HCT116 (cell line): ENCODE measurements around the gene ATP6V0C. TPM values are rescaled to one million over a fixed set of nuclear protein-coding genes. Genes with fewer than 3 reads are reported as not detected.

Experiments used
- ATAC-seq: fragments of 200-7000 bp; cut with Tn5 transposase; 2 replicates; pipeline ENCODE4 v1.9.1; 2020; ENCODE audit warnings: mild to moderate bottlenecking, moderate library complexity
- BruUV-seq: library from RNA; stranded (reverse); fragments of 400-500 nt; replicated peaks from 2 replicates; lab custom pipeline; 2021; lab: Mats Ljungman, UMichigan
- CTCF ChIA-PET: fragments of 300-600 bp; sonication (Branson Sonifier 250); formaldehyde crosslinking; loops from one replicate; lab custom pipeline; 2021; ENCODE audit warnings: antibody characterized with exemption; lab: Charles Lee
- POLR2A ChIA-PET: fragments of 300-600, 350-600 bp; sonication (Branson Sonifier 250); formaldehyde crosslinking; loops from one replicate; lab custom pipeline; 2021; ENCODE audit warnings: antibody characterized with exemption; lab: Charles Lee
- RAD21 ChIA-PET, 2 experiments: fragments of 300-600 bp; sonication (Branson Sonifier 250); formaldehyde crosslinking; loops; one replicate each; lab custom pipeline; 2023; ENCODE audit warnings: low total read pairs in 2 of 2; ENCODE audit not compliant: uncharacterized antibody in 2 of 2, unreplicated experiment in 2 of 2, low non-redundant PET in 1 of 2; lab: Charles Lee
- DNase-seq: peaks from one replicate; pipeline ENCODE4 v3.0.0-alpha.2; 2010; ENCODE audit warnings: low read depth, low spot score
- H2AFZ ChIP-seq: fragments of 200-600 bp; shearing (Covaris generic), sonication (generic); 2 replicates; pipeline ENCODE4 v1.6.1; 2017; ENCODE audit warnings: low read depth, mixed run types, mixed read lengths, antibody characterized with exemption, low read length; ENCODE audit not compliant: poor library complexity, severe bottlenecking
- H3K27ac ChIP-seq: 2 replicates; pipeline ENCODE4 v1.5.1; 2012; ENCODE audit warnings: low read depth, low read length
- H3K27me3 ChIP-seq: fragments of 200-600 bp; sonication (generic); 2 replicates; pipeline ENCODE4 v1.6.1; 2016; ENCODE audit warnings: mixed run types, low read length, mixed read lengths; ENCODE audit not compliant: insufficient read depth
- H3K36me3 ChIP-seq, 2 experiments: fragments of 200-500 bp in 1 of 2; fragments of 200-600 bp in 1 of 2; sonication (Bioruptor generic) in 1 of 2; sonication (generic) in 1 of 2; 2 replicates each; pipeline versions ENCODE4 v1.5.1 to v1.6.1; 2014 to 2016; ENCODE audit warnings: low read length in 2 of 2, inconsistent platforms in 1 of 2, mixed read lengths in 1 of 2, mixed run types in 1 of 2; ENCODE audit not compliant: insufficient read depth in 2 of 2, control insufficient read depth in 1 of 2
- H3K4me1 ChIP-seq, 2 experiments: fragments of 200-600 bp in 1 of 2; sonication (generic) in 1 of 2; 2 replicates each; pipeline versions ENCODE4 v1.5.1 to v1.6.1; 2012 to 2017; ENCODE audit warnings: low read length in 2 of 2, inconsistent platforms in 1 of 2, mild to moderate bottlenecking in 1 of 2, mixed read lengths in 1 of 2, mixed run types in 1 of 2, moderate library complexity in 1 of 2; ENCODE audit not compliant: insufficient read depth in 2 of 2, control insufficient read depth in 1 of 2
- H3K4me2 ChIP-seq: fragments of 200-600 bp; sonication (generic); 2 replicates; pipeline ENCODE4 v1.6.1; 2017; ENCODE audit warnings: mixed run types, low read length, mixed read lengths
- H3K4me3 ChIP-seq, 2 experiments: fragments of 200-600 bp in 1 of 2; sonication (generic) in 1 of 2; replicated peaks in 1 of 2; 2 replicates each; pipeline ENCODE4 v1.5.1; 2011 to 2016; ENCODE audit warnings: low read length in 2 of 2, control low read depth in 1 of 2, low read depth in 1 of 2, mild to moderate bottlenecking in 1 of 2, mixed read lengths in 1 of 2, mixed run types in 1 of 2
- H3K79me2 ChIP-seq: fragments of 200-600 bp; sonication (generic); 2 replicates; pipeline ENCODE4 v1.6.1; 2017; ENCODE audit warnings: mild to moderate bottlenecking, mixed run types, low read length, moderate library complexity, mixed read lengths; ENCODE audit not compliant: insufficient read depth
- H3K9ac ChIP-seq: fragments of 200-600 bp; sonication (generic); 2 replicates; pipeline ENCODE4 v1.6.1; 2016; ENCODE audit warnings: low read length, mixed read lengths
- H3K9me2 ChIP-seq: fragments of 200-600 bp; sonication (generic), shearing (Covaris generic); 2 replicates; pipeline ENCODE4 v1.6.1; 2017; ENCODE audit warnings: mixed run types, mild to moderate bottlenecking, moderate library complexity; ENCODE audit not compliant: insufficient read depth
- H3K9me3 ChIP-seq, 2 experiments: fragments of 200-500 bp in 1 of 2; fragments of 200-600 bp in 1 of 2; sonication (Bioruptor generic) in 1 of 2; sonication (generic) in 1 of 2; 2 replicates each; pipeline ENCODE4 v1.6.1; 2014 to 2017; ENCODE audit warnings: low read length in 2 of 2, mixed read lengths in 2 of 2, inconsistent platforms in 1 of 2, low read depth in 1 of 2, mild to moderate bottlenecking in 1 of 2, mixed run types in 1 of 2, moderate library complexity in 1 of 2; ENCODE audit not compliant: control insufficient read depth in 1 of 2, insufficient read depth in 1 of 2
- H4K20me1 ChIP-seq: fragments of 200-600 bp; sonication (generic), shearing (Covaris generic); 2 replicates; pipeline ENCODE4 v1.6.1; 2017; ENCODE audit warnings: mixed run types, mild to moderate bottlenecking, moderate library complexity; ENCODE audit not compliant: insufficient read depth
- CBX3 ChIP-seq: IDR thresholded peaks from 2 replicates; pipeline ENCODE4 v1.6.1; 2012; ENCODE audit warnings: low read depth
- CEBPB ChIP-seq: IDR thresholded peaks from 2 replicates; pipeline ENCODE4 v1.6.1; 2012; ENCODE audit warnings: low read depth
- EGR1 ChIP-seq: IDR thresholded peaks from 2 replicates; pipeline ENCODE4 v1.6.1; 2012; ENCODE audit warnings: low read depth
- ELF1 ChIP-seq: IDR thresholded peaks from 2 replicates; pipeline ENCODE4 v1.6.1; 2012; ENCODE audit warnings: low read depth, borderline replicate concordance
- EZH2 ChIP-seq: fragments of 200-600 bp; sonication (generic); IDR thresholded peaks from 2 replicates; pipeline ENCODE4 v1.6.1; 2017; ENCODE audit warnings: antibody characterized with exemption, mixed run types
- EZH2phosphoT487 ChIP-seq: fragments of 200-600 bp; IDR thresholded peaks from 2 replicates; pipeline ENCODE4 v1.6.1; 2018; ENCODE audit warnings: antibody characterized with exemption, borderline replicate concordance
- FOSL1 ChIP-seq: IDR thresholded peaks from 2 replicates; pipeline ENCODE4 v1.6.1; 2012; ENCODE audit warnings: low read depth
- JUND ChIP-seq: IDR thresholded peaks from 2 replicates; pipeline ENCODE4 v1.6.1; 2012
- POLR2A ChIP-seq: IDR thresholded peaks from 2 replicates; pipeline ENCODE4 v1.7.0; 2011; ENCODE audit warnings: borderline replicate concordance; ENCODE audit not compliant: insufficient read depth, insufficient read length; ENCODE audit errors: extremely low read depth
- RAD21 ChIP-seq: IDR thresholded peaks from 2 replicates; pipeline ENCODE4 v1.6.1; 2012; ENCODE audit warnings: low read depth, mild to moderate bottlenecking
- SP1 ChIP-seq: IDR thresholded peaks from 2 replicates; pipeline ENCODE4 v1.6.1; 2012; ENCODE audit warnings: low read depth
- SRF ChIP-seq: IDR thresholded peaks from 2 replicates; pipeline ENCODE4 v1.6.1; 2012; ENCODE audit warnings: low read depth
- TCF7L2 ChIP-seq: IDR thresholded peaks from 2 replicates; pipeline ENCODE4 v1.7.0; 2011; ENCODE audit warnings: borderline replicate concordance, inconsistent platforms; ENCODE audit not compliant: insufficient read depth, insufficient read length; ENCODE audit errors: extremely low read depth
- YY1 ChIP-seq: IDR thresholded peaks from 2 replicates; pipeline ENCODE4 v1.6.1; 2011; ENCODE audit warnings: low read length, low read depth, moderate library complexity, mild to moderate bottlenecking; ENCODE audit not compliant: insufficient replicate concordance; ENCODE audit errors: extremely low read depth
- ZFX ChIP-seq: fragments of 450-650 bp; IDR thresholded peaks from 2 replicates; pipeline ENCODE4 v1.6.1; 2017
- ZNF274 ChIP-seq: fragments of 200-500 bp; sonication (Bioruptor generic); IDR thresholded peaks from 2 replicates; pipeline ENCODE4 v1.6.1; 2014; ENCODE audit warnings: mild to moderate bottlenecking, low read depth, low read length, inconsistent platforms
- intact Hi-C: fragments of 100-400 bp; cut with micrococcal nuclease; formaldehyde crosslinking; loops from 2 replicates; pipeline ENCODE4 v1.10.0; 2022
- total RNA-seq: library from RNA; stranded (reverse); gene quantifications from one replicate; pipeline ENCODE4 v1.2.1, GENCODE V29; 2021; ENCODE audit not compliant: unreplicated experiment
- TF ChIP-seq, protein P1 (sequence below): IDR thresholded peaks from 2 replicates; pipeline ENCODE4 v1.6.1; 2012; ENCODE audit warnings: low read depth
- TF ChIP-seq, protein P2 (sequence below): IDR thresholded peaks from 2 replicates; pipeline ENCODE4 v1.6.1; 2012
- TF ChIP-seq, protein P3 (sequence below): IDR thresholded peaks from 2 replicates; pipeline ENCODE4 v1.6.1; 2012

ATP6V0C gene
- total RNA-seq, 1 experiment from 2014 or later: 187 TPM

DNA sequence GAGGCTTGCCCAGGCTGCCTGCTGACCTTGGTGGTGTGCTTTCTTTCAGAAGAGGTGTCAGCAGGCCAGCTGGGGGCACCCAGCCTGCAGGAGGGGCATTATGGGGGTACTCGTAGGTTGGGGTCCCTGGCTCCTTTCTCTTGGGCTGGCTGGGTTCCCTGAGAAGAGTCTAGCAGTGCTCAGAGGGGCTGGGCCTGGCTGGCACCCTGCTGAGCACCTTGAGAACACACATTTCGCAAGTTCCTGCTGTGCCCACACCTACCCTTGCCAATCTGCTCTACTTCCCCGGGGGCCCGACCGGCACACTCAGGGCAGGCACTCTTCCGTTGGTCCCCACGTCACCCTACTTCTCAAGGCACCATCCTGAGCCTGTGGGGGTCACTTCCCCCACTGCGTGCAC lies 12.4 kb downstream of the ATP6V0C start:
- CTCF ChIA-PET: no interaction called here
- DNase-seq (no peak), ATAC-seq (no peak)
- no TSS peak for BruUV-seq
- H3K27me3 ChIP-seq: no peaks in the 10 kb centered on the region
- intact Hi-C loops: no loop called here
- peaks cover 29% of the 10 kb centered on the region for H3K79me2 ChIP-seq
- peaks cover 5 to 9% of the 10 kb centered on the region in 2 experiments for H3K4me1 ChIP-seq
- no peak overlapping the region for H3K27ac ChIP-seq
- no peak overlapping the region for H3K4me2 ChIP-seq
- no peak overlapping the region for H2AFZ ChIP-seq
- RAD21 ChIA-PET: no interaction called here
- POLR2A ChIA-PET: no interaction called here
- no peaks in the 10 kb centered on the region for H4K20me1 ChIP-seq
- H3K9me3 ChIP-seq: no peaks in the 10 kb centered on the region
- no peak overlapping the region for H3K9ac ChIP-seq
- H3K36me3 ChIP-seq: peaks cover 12 to 40% of the 10 kb centered on the region in 2 experiments; a peak in 3 of 4 replicates
- no peak for TF ChIP-seq CEBPB
- TF ChIP-seq RAD21: no peak
- TF ChIP-seq SP1: no peak
- TF ChIP-seq EGR1: no peak
- no peak for TF ChIP-seq JUND
- TF ChIP-seq ZFX: no peak
- no peak for TF ChIP-seq CBX3
- no peak overlapping the region for H3K4me3 ChIP-seq
- no peaks in the 10 kb centered on the region for H3K9me2 ChIP-seq

DNA sequence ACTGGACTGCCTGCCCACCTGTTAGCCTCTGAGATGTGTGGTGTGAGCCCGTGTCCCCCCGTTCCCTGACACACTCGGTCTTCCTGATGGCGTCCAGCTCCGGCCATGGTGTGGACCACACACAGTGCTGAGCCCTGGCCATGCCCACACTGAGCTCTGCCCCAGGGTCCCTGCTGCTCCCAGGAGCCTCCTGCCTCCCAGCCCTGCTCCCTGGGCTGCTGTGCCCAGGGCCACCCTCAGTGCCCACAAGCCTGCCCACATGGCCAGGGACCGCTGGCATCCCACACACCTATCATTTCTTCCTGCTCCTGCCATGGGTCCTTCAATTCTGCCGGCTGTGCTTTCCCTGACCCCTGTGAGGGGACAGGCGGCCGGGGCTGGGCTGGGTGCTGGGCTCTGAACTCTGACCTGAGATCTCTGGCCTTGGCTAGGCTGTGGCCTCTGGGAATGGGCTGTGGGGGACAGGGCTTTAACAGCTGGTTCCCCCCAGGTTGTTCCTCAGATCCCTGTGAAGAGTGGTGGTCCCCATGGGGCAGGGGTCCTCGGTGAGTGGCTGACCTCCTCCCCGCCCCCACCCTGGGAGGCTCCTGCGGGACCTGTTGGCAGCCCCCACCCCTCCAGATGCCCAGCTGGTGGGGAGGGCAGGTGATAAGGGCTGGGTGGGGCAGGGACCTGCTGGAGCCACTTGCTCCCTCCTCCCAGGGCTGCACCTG lies 13.5 kb downstream of the ATP6V0C start:
- POLR2A ChIA-PET: no interaction called here
- TF ChIP-seq ELF1 (no peak), CBX3 (no peak), SRF (no peak), TCF7L2 (no peak), EZH2 (no peak), JUND (no peak), POLR2A (no peak), EZH2phosphoT487 (no peak), SP1 (no peak), EGR1 (no peak), ZNF274 (no peak), FOSL1 (no peak), YY1 (no peak)
- TF ChIP-seq, protein P1, sequence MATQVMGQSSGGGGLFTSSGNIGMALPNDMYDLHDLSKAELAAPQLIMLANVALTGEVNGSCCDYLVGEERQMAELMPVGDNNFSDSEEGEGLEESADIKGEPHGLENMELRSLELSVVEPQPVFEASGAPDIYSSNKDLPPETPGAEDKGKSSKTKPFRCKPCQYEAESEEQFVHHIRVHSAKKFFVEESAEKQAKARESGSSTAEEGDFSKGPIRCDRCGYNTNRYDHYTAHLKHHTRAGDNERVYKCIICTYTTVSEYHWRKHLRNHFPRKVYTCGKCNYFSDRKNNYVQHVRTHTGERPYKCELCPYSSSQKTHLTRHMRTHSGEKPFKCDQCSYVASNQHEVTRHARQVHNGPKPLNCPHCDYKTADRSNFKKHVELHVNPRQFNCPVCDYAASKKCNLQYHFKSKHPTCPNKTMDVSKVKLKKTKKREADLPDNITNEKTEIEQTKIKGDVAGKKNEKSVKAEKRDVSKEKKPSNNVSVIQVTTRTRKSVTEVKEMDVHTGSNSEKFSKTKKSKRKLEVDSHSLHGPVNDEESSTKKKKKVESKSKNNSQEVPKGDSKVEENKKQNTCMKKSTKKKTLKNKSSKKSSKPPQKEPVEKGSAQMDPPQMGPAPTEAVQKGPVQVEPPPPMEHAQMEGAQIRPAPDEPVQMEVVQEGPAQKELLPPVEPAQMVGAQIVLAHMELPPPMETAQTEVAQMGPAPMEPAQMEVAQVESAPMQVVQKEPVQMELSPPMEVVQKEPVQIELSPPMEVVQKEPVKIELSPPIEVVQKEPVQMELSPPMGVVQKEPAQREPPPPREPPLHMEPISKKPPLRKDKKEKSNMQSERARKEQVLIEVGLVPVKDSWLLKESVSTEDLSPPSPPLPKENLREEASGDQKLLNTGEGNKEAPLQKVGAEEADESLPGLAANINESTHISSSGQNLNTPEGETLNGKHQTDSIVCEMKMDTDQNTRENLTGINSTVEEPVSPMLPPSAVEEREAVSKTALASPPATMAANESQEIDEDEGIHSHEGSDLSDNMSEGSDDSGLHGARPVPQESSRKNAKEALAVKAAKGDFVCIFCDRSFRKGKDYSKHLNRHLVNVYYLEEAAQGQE: no peak
- TF ChIP-seq, protein P2, sequence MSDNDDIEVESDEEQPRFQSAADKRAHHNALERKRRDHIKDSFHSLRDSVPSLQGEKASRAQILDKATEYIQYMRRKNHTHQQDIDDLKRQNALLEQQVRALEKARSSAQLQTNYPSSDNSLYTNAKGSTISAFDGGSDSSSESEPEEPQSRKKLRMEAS: no peak
- TF ChIP-seq, protein P3, sequence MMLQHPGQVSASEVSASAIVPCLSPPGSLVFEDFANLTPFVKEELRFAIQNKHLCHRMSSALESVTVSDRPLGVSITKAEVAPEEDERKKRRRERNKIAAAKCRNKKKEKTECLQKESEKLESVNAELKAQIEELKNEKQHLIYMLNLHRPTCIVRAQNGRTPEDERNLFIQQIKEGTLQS: no peak

More for the DNA sequence above, 13.5 kb downstream of the ATP6V0C start:
- intact Hi-C loops: no loop called here
- DNase-seq (no peak), ATAC-seq (no peak)
- H3K79me2 ChIP-seq: peaks cover 19% of the 10 kb centered on the region
- H2AFZ ChIP-seq: no peak overlapping the region
- H3K27me3 ChIP-seq: no peaks in the 10 kb centered on the region
- CTCF ChIA-PET: no interaction called here
- peaks cover 0 to 14% of the 10 kb centered on the region in 2 experiments; a peak in 2 of 4 replicates for H3K4me1 ChIP-seq
- no peak overlapping the region for H3K9ac ChIP-seq
- H3K27ac ChIP-seq: no peak overlapping the region
- RAD21 ChIA-PET: no interaction called here
- no TSS peak for BruUV-seq
- no peak overlapping the region for H3K4me2 ChIP-seq
- H3K9me3 ChIP-seq: no peaks in the 10 kb centered on the region
- H4K20me1 ChIP-seq: no peaks in the 10 kb centered on the region
- H3K4me3 ChIP-seq: no peak overlapping the region
- H3K9me2 ChIP-seq: no peaks in the 10 kb centered on the region
- peaks cover 12 to 40% of the 10 kb centered on the region in 2 experiments; a peak in 3 of 4 replicates for H3K36me3 ChIP-seq
